ENCODE data around the gene ERCC8.

ERCC8 gene

DNA sequence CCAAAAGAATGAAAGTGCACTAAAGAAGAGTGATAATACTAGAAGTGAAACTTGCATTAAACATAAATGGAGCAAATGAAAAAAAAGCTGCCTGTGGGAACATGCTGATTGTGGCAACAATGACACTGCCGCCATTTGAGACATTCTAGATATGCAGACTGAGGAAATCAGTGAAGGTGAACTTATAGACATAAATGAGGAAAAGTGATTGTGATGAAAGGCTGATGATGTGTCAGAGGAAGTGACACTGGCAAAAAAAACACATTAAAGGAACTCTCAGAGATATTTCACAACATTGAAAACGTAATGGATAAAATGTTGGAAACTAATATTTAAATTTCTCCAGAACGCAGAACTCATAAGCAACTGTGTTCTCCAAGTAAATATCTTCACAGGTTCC lies 1.2 kb downstream of the ERCC8 start:
- no peak overlapping the region for H3K4me3 ChIP-seq (ENCODE audit: low read depth, low read length)
- no peak for DNase-seq (ENCODE audit: low read depth, low spot score)
- no peak for TF ChIP-seq CTCF (IDR thresholded peaks at IDR 0.05; ENCODE audit: insufficient read depth, low read length, missing control alignments)
- POLR2A ChIA-PET = interaction anchor here (0.6 kb wide), 1 partner anchor 122 kb away, joined by 3 read pairs; no protein-coding TSS in a partner anchor
- CTCF ChIA-PET = interaction anchor here (1.0 to 1.2 kb wide), 2 partner anchors 11 to 245 kb away, joined by 3 read pairs; no protein-coding TSS in a partner anchor

GRCh38 chr5:60929024-60929423 lies 15.8 kb downstream of the ERCC8 start:
- ChIA-PET CTCF (interaction anchor here (0.8 to 2.7 kb wide), 9 partner anchors 8 to 260 kb away, joined by 3 to 10 read pairs (median 4); no protein-coding TSS in a partner anchor), POLR2A (no interaction called here)
- TF ChIP-seq CTCF (IDR thresholded peaks at IDR 0.05; ENCODE audit: insufficient read depth, low read length, missing control alignments) = no peak
- DNase-seq (ENCODE audit: low read depth, low spot score) = no peak
- H3K4me3 ChIP-seq (ENCODE audit: low read depth, low read length) = no peak overlapping the region

DNA sequence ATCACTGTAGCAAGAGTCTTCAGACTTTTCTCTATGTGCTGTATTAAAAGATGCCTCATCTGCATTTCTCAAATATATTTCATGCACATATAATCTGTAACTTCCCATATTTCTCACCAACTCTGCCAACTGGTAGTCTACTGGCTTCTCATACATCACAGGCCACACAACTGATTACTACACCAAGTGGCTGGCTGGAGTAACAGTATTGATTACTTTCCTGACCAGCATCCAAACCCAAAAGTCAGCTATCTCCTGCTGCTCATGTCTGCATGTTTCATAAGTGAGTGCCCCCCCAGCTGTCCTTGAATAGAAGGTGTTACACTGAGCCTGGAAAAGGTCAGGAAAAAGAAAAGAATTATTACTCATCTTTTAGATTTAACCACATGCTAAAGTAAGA lies 17.4 kb downstream of the ERCC8 start:
- no peak for TF ChIP-seq CTCF (IDR thresholded peaks at IDR 0.05; ENCODE audit: insufficient read depth, low read length, missing control alignments)
- no peak overlapping the region for H3K4me3 ChIP-seq (ENCODE audit: low read depth, low read length)
- CTCF ChIA-PET = interaction anchor here (1.3 to 2.7 kb wide), 3 partner anchors 239 to 252 kb away, joined by 6 to 10 read pairs (median 6); no protein-coding TSS in a partner anchor
- POLR2A ChIA-PET = no interaction called here
- no peak for DNase-seq (ENCODE audit: low read depth, low spot score)

DNA sequence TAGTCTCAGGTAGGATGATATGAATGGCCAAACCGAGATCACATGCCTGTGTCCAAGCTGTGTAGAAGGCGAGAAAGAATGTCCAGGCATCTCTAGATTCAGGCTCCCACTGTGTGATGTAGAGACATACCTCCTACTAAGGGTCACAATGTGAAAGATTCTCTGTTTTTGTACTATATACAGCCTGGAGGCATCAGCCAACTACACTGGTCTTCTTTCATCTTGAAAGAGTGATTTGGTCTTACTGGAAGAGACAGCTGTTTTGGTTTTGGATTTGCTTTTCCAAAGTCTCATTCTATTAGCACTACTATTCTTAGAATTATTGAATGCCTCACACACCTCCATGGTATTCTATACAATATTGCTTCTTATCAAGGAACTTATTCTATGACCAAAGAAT lies 26.4 kb downstream of the ERCC8 start:
- no peak for DNase-seq (ENCODE audit: low read depth, low spot score)
- H3K4me3 ChIP-seq (ENCODE audit: low read depth, low read length) = no peak overlapping the region
- no peak for TF ChIP-seq CTCF (IDR thresholded peaks at IDR 0.05; ENCODE audit: insufficient read depth, low read length, missing control alignments)
- CTCF ChIA-PET = interaction anchor here (0.8 to 1.2 kb wide), 2 partner anchors 10 to 219 kb away, joined by 3 read pairs; partner anchors contain the start of gene DEPDC1B
- POLR2A ChIA-PET = interaction anchor here (0.6 kb wide), 1 partner anchor 26 kb away, joined by 3 read pairs; the partner anchor contains the start of gene ERCC8

- DNase-seq (ENCODE audit: low read depth, low spot score) = peak; percentile 44
- H3K4me3 ChIP-seq (ENCODE audit: low read depth, low read length) = no peak overlapping the region
- TF ChIP-seq CTCF (IDR thresholded peaks at IDR 0.05; ENCODE audit: insufficient read depth, low read length, missing control alignments) = no peak
- CTCF ChIA-PET = interaction anchor here (1.0 kb wide), 1 partner anchor 13 kb away, joined by 3 read pairs; no protein-coding TSS in a partner anchor
- POLR2A ChIA-PET = no interaction called here
Observed at GRCh38 chr5:60916646-60917045, 28.2 kb downstream of the ERCC8 start.

DNA sequence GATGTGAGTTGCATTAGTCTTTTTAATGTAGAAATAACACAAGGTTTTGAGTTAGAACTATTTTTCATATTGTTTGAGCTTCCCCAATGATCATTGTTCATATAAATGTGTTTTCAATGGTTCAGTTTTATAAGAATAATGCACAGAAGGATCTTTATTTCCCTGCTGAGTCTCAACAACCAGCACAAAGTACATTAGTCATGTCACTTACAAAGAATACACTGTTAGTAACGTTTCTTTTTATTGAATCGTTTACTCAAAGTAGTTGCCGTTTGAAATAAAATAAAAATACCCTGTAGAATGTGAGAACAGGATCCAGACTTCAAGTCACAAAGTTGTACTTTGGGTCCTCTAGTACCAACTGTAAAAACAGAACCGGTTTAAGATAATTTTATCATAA lies 41.5 kb downstream of the ERCC8 start:
- ChIA-PET POLR2A (no interaction called here), CTCF (no interaction called here)
- DNase-seq (ENCODE audit: low read depth, low spot score) = no peak
- no peak overlapping the region for H3K4me3 ChIP-seq (ENCODE audit: low read depth, low read length)
- TF ChIP-seq CTCF (IDR thresholded peaks at IDR 0.05; ENCODE audit: insufficient read depth, low read length, missing control alignments) = no peak

Measured in AG04449 (cell line).